Left forelimb (tissue), 1 donor: ENCODE data around the gene CDON.

Experiments used
- DNase-seq: peaks from one replicate; pipeline ENCODE4 v3.0.0-alpha.2; 2018; ENCODE audit warnings: low spot score

Gene CDON

DNA sequence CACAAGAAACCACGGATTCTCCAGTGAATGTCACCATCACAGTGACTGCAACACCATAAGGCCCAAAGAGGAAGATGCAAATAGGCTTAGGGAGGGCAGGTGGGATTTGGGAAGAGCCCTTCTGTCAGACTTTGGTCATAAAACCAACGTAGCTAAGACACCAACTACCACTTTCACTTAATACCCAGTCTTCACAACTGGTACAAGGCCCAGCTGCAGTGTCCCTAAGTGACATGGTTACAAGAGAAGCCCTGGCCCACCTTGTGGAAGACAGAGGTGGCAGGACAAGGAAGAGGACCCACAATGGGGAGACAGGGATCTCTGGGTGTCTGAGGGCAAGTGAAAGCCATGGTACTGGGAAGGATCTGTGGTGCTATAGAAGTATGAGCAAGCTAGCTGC lies 106.8 kb downstream of the CDON start:
- no peak for DNase-seq

DNA sequence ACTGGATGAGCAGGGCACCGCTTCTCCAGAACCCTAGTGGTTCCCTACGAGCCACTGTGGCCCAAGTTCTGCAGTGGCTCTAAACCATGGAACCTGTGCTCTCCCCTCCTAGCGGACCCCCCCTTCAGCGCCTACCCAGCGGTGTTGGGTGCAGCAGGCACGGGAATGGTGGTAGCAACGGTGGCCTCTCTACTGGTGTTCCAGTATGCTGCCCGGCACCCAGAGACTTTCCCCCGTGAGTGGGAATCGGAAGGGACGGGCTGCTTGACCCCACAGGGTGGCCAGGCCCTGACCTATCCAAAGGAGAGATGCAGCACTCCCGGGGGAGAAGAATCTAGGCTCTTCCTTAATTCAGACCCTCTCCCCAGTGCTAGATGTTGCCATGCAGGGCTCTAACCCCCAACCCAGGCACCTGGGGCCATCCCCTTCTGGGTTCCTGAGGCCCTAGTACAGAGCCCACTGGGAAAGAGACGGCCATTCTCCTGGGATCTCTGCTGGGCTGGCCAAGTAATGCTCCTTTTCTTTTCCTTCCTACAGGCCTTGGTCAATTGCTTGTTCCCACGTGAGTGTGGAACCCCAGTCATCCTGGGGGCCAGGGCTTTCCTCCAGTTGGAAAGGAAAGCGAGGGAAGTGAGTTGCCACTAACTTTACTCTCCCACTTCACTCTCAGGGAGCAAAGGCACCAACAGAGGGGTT lies 107.6 kb downstream of the CDON start:
- no peak for DNase-seq

- DNase-seq = no peak
Observed at GRCh38 chr11:125954123-125954944, 108.3 kb downstream of the CDON start.

GRCh38 chr11:125953401-125953935 lies 109.2 kb downstream of the CDON start:
- DNase-seq = no peak

- DNase-seq = no peak
Observed at GRCh38 chr11:125952973-125953372, 109.7 kb downstream of the CDON start.

GRCh38 chr11:125952559-125952958 lies 110.1 kb downstream of the CDON start:
- no peak for DNase-seq

DNA sequence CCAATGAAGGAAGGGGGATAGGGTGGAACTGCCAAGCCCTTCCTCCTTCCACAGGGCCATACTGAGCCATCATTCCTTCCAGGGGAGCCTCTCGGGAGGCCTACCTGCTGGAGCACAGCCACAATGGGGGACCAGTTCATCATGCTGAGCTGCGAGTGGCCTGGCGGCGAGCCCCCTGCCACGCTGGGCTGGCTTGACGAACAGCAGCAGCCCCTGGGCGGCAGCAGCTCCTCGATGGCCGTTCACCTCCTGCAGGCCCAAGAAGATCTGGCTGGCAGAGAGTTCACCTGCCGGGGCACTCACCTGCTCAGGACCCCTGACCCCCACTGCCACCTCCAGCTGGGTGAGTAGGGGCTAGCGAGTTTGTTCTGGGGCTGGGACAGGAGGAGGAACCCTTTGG lies 110.9 kb downstream of the CDON start:
- DNase-seq = no peak

- DNase-seq = no peak
Observed at GRCh38 chr11:125950696-125951651, 111.7 kb downstream of the CDON start.

DNA sequence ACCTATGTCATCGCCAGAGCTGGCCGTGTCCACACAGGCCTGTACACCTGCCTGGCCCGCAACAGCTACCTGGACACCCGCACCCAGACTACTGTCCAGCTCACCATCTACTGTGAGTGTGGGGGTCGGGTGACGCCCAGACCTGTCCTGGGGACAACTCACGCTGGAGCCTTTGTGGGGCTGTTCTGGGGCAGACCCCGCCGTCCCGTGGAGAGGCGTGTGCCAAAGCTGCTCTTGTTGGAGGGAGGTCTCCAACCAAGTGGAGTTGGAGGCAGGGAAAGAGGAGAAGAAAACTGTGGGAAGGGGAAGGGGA lies 112.5 kb downstream of the CDON start:
- DNase-seq = no peak

DNA sequence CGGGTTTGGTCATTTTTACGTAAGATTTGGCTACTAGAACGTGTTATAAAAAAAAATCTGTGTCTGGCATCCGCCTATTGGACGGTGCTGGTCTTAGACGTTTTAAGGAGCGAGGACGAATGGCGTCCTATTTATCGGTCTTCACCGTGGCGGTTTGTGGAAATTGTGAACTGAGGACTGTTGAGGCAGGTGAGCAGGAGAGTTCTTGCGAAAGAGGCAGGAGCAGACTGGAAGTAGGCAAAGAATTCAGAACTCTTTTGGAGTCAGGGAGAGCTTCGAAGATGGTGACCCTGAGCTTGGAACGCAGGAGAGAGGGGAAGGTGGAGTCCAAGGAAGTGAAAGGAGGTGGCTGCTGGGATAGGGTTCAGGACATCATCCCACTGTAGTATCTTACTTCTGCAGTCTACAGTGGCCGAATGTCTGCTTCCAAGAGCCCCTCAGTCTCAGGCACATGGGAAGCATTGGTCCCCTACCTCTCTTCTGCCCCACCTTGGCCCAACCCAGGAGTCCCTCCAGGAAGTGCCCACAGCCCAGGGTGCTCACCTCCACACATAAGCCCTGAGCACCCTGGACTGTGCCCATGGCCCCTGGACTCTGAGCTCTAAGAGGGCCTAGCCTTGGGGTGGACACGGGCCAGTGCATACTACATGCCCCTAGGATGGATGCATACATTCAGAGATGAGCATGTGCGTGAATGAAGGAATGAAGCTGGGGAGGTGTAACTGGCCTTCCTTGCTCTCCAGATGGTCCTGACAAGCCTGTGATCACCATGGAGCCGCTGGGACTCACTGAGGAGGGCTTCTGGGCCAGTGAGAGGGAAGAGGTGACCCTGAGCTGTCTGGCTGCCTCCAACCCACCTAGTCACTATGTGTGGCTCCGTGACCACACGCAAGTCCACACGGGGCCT lies 113.1 kb downstream of the CDON start:
- no peak for DNase-seq

DNA sequence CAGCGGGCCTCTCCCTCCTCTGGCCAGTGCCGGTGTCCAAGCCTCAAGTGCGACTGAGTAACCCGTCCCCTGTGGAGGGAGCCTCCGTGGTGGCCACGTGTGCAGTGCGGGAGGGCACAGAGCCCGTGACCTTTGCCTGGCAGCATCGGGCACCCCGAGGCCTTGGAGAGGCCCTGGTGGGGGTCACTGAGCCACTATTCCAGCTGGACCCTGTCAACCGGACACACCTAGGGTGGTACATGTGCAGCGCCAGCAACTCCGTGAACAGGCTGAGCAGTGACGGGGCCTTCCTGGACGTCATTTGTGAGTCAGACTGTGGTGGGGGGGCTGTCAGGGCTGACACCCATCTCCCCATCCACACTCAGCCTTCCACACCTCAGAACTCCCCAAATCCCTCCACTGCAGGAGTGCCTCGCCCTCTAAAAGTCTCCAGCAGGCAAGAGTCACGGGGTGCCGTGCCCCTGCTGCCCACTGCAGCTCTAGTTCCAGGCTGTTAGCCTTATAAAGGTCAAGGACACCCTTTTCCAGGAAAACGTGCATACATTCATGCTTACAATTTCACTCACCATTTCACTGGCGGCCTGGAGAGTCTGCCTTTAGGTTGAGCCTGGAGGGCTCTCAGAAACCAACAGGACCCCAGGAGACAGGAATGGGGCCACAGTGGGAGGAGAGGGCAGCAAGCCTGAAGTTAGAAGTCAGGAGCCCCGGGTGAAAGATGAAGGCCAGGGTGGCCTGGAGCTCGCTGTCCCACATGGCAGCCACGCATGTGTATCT lies 114.2 kb downstream of the CDON start:
- DNase-seq = no peak

GRCh38 chr11:125947419-125948277 lies 115.0 kb downstream of the CDON start:
- no peak for DNase-seq

- no peak for DNase-seq
Observed at GRCh38 chr11:125946712-125947418, 115.8 kb downstream of the CDON start.

DNA sequence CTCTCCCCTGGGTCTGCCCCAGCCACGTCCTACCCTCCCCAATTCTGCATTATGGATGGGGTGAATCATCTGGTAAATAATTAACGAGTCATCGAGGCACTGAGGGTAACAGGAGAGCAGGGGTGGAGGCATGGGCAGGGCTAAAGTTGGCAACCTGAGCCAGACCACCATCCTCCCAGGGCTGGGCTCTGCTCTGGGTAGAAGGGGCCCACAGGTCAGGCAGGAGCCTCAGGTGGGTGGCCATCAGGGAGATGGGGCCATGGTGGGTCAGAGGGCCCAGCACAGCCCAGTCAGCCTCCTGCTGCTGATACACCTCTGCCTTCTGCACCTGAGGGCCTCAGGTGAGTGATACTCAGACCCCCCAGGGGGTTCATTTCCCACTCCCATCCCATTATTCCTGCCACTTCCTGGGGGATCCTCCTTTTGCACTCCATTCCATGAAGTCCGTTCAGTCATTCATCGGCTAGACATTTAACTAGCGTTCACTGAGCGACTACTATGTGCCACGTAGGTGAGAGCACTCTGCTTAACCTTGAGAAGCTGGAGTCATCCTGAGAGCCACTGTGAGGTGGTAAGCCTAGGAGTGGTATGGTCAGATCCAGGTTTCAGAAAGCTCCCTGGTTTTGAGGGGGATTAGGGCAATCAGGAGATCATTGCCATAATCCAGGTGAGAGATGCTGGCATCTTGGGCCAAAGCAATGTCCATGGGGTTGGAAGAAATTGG lies 116.7 kb downstream of the CDON start, which contains the start of gene VSIG10L2:
VSIG10L2 (plus strand) TSS at position 248 of the 724 bp plus-strand sequence; CDS start at position 260, 12 bp downstream.
- DNase-seq = no peak

DNA sequence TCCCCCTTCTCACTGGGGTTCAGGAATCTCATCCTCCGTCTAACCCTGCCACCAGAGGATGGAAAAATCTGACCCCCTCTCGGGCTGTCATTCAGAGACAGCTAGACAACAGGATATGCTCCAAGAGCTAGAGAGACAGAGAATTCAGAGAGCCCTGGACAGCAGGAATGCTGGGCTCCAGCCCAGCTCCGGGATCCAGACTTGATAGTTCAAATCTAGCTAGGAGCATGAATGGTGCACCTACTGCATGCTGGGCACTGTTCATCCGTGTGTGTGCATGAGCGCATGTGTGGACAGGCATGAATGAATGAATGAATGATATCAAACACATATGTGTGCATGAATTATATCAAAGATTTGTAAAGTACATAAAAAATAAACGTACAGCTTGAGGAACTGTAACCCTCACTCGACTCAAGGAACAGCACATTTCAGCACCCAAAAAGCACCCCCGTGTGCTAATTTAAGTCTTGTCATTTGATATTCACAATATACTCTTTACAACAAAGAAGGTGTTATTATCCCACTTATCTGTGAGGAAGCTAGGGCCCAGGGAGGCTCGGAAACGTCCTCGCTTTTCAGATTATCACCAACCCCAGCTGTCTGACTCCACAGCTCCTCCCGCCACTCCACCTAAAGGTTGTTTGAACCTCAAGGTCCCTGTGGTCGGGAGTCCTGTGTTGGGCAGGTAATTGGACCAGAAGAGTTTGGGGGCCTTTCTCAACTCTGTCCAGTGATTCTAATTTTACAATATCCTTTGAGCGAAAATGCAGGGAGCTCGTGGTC lies 117.5 kb downstream of the CDON start:
- DNase-seq = no peak

GRCh38 chr11:125944350-125945010 lies 118.2 kb downstream of the CDON start:
- no peak for DNase-seq
